ENCODE results near the gene ZFHX3.

DNA sequence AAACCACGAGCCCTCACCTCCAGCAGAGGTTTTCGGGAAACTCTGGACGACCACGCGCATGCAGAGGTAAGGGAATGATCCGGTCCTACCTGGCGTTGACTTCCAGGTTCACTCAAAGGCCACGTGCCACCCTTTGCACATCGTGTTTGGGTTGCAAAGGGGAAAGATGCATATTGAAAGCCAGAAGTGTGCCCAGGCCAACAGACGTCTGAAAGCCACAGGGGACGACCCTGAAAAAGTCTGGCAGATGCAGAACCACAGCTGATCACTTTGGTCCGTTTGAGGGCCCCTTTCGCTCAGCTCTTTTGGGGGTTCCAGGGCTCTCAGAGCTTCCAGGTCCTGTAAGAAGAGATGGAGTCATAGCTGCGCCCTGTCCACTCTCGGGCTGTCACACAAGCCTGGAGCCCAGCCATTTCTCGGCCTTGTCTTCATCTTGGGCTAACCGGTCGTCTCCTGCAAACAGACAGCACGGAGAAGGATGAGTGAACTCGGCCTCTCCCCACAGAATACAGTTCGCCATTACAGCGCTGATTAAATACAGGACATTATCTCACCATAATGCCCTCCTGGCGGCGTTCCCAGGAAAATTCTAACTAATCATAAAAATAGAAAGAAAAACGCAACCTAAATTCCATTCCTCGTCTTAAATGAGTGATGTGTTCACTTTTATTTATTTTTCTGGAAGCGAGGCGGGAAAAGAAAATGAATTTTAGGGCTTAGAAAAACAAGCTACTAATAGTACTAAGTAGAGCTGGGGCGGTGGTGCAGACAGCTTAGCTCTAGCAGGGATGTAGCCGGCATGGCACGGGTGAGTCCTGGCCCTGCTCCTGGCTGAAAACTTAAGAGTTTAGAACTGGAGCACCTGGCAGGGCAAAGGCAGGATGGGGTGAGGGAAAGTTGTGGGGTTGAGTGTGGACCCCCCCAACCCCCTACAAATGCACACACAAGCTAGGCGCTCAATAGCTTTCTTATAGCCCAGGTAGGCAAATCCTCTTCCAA lies 45.5 kb upstream of the ZFHX3 start:
- TF ChIP-seq FOXK2 (IDR thresholded peaks at IDR 0.05) (no peak), ARNT (IDR thresholded peaks at IDR 0.05) (no peak), LEF1 (IDR thresholded peaks at IDR 0.05; ENCODE audit: borderline replicate concordance) (no peak), ELF4 (IDR thresholded peaks at IDR 0.05) (no peak), BHLHE40 (IDR thresholded peaks at IDR 0.05; ENCODE audit: borderline replicate concordance) (no peak), SP1 (IDR thresholded peaks at IDR 0.05) (no peak), SUZ12 (IDR thresholded peaks at IDR 0.05) (no peak), FOXA1 (IDR thresholded peaks at IDR 0.05) (no peak), HDGF (IDR thresholded peaks at IDR 0.05; ENCODE audit: borderline replicate concordance) (no peak), NFRKB (IDR thresholded peaks at IDR 0.05) (no peak), CTBP1 (IDR thresholded peaks at IDR 0.05; ENCODE audit: borderline replicate concordance) (no peak)
